CD4-positive, alpha-beta T cell treated with Interleukin-15 for 4 hours (primary cell): ENCODE measurements around the gene RPP25.

Experiments
- DNase-seq: peaks from one replicate; pipeline ENCODE4 v3.0.0-alpha.2; 2020; ENCODE audit warnings: low spot score

The RPP25 gene

GRCh38 chr15:74956648-74957475 is at the start of gene RPP25:
Gene RPP25 (minus strand): TSS chr15:74956772. CDS start chr15:74956583, 189 bp downstream.
- peak; percentile 54 for DNase-seq

- no peak for DNase-seq
These were observed 45.8 kb upstream of the RPP25 start for GRCh38 chr15:75002398-75002797.

GRCh38 chr15:75001310-75001709 is 44.7 kb upstream of the RPP25 start:
- DNase-seq: no peak

GRCh38 chr15:74997543-74997942 is 41.0 kb upstream of the RPP25 start:
- DNase-seq: no peak

GRCh38 chr15:74997141-74997540 is 40.6 kb upstream of the RPP25 start:
- no peak for DNase-seq

- no peak for DNase-seq
These were observed 39.5 kb upstream of the RPP25 start for GRCh38 chr15:74995779-74996765.

GRCh38 chr15:74995182-74995778 is 38.7 kb upstream of the RPP25 start, which contains the start of gene SCAMP5:
Gene SCAMP5 (plus strand): TSS chr15:74995563. CDS start chr15:75011840, 16,277 bp downstream.
- DNase-seq: peak; percentile 89

GRCh38 chr15:74994685-74995084 is 38.1 kb upstream of the RPP25 start:
- no peak for DNase-seq

GRCh38 chr15:74994236-74994635 is 37.7 kb upstream of the RPP25 start:
- DNase-seq: no peak

- no peak for DNase-seq
These were observed 36.0 kb upstream of the RPP25 start for GRCh38 chr15:74992619-74993018.

GRCh38 chr15:74989527-74989926 is 33.0 kb upstream of the RPP25 start:
- DNase-seq: no peak

GRCh38 chr15:74988007-74988800 is 31.6 kb upstream of the RPP25 start:
- peak; percentile 6 for DNase-seq

- DNase-seq: no peak
These were observed 27.2 kb upstream of the RPP25 start for GRCh38 chr15:74983725-74984231.

GRCh38 chr15:74982183-74982582 is 25.6 kb upstream of the RPP25 start:
- DNase-seq: no peak

GRCh38 chr15:74978503-74978902 is 21.9 kb upstream of the RPP25 start:
- no peak for DNase-seq

GRCh38 chr15:74978077-74978476 is 21.5 kb upstream of the RPP25 start:
- no peak for DNase-seq

GRCh38 chr15:74977599-74977998 is 21.0 kb upstream of the RPP25 start:
- no peak for DNase-seq

- no peak for DNase-seq
These were observed 19.6 kb upstream of the RPP25 start for GRCh38 chr15:74976159-74976558.

GRCh38 chr15:74967670-74968069 is 11.1 kb upstream of the RPP25 start:
- no peak for DNase-seq

GRCh38 chr15:74964794-74965193 is 8.2 kb upstream of the RPP25 start:
- DNase-seq: no peak

GRCh38 chr15:74963213-74963612 is 6.6 kb upstream of the RPP25 start:
- DNase-seq: no peak
